ENCODE measurements around the gene MDN1. TPM values are rescaled to one million over a fixed set of nuclear protein-coding genes. Genes with fewer than 3 reads are reported as not detected.

Gene MDN1
- total RNA-seq, 1 experiment from 2014 or later = 117 TPM

DNA sequence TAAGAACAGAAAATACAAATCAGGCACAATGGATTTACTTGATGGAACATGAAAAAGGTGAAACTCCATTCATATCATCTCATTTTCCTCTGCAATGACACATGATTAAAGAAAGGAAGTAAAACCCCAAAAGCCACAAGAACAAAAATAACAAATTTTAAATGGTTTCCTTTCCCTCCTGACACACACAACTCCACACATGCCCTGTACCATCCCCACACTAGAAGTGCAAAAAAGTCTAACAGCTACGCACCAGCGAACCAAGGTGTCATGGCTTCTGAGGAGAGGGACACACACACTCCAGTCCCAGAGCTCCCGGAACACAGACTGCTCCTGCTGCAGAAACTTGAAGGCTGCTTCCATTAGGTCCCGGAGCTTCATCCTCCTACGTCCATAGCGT, 25.3 kb downstream of the MDN1 start:
- H3K9ac ChIP-seq (ENCODE audit: extremely low read depth, insufficient read length, low read length) = no peak overlapping the region
- no peak overlapping the region for H2BK15ac ChIP-seq (ENCODE audit: low read depth, low read length)
- no peak overlapping the region for H2BK20ac ChIP-seq (ENCODE audit: low read depth, low read length, poor library complexity, severe bottlenecking)
- H3K23me2 ChIP-seq (ENCODE audit: insufficient read length, low read depth, low read length, poor library complexity, severe bottlenecking) = no peaks in the 10 kb centered on the region
- no peak overlapping the region for H2BK12ac ChIP-seq (ENCODE audit: insufficient read length, low read depth, low read length)
- no peak overlapping the region for H3K27ac ChIP-seq (ENCODE audit: insufficient read length, low read depth, low read length)
- H2BK120ac ChIP-seq (ENCODE audit: low read depth, low read length, poor library complexity, severe bottlenecking) = no peak overlapping the region
- no peak overlapping the region for H3K14ac ChIP-seq (ENCODE audit: insufficient read depth, low read length)
- Mint-ChIP-seq H3K27me3 (ENCODE audit: low read depth) (no peaks in the 10 kb centered on the region), H3K4me3 (no peak overlapping the region; a peak in 1 of 5 replicates), H3K36me3 (ENCODE audit: insufficient read depth in 1 of 3, low read depth in 3 of 3) (peaks cover 51 to 72% (median 58%) of the 10 kb centered on the region in 3 experiments), H3K4me1 (peaks cover 4 to 19% of the 10 kb centered on the region in 2 experiments), H3K27ac (peak overlapping the region; percentile 17 to 80 (median 67); a peak in 4 of 7 replicates), H3K9me3 (no peaks in the 10 kb centered on the region)
- no peak overlapping the region for H4K5ac ChIP-seq (ENCODE audit: insufficient read length, low read depth, low read length)
- H3T11ph ChIP-seq (ENCODE audit: low read length) = no peak overlapping the region
- no peaks in the 10 kb centered on the region for H4K20me1 ChIP-seq (ENCODE audit: control insufficient read depth, insufficient read depth, insufficient read length)
- WGBS (ENCODE audit: extremely low coverage, insufficient read length, low lambda C conversion rate) = no CpG with 5 or more reads among the region's 6 CpGs
- H3K18ac ChIP-seq (ENCODE audit: insufficient read length, low read depth, low read length) = no peak overlapping the region
- H3K79me2 ChIP-seq (ENCODE audit: insufficient read depth, low read length) = peaks cover 7% of the 10 kb centered on the region; the same call in 1 of the 2 replicates
- no peak overlapping the region for H3K23ac ChIP-seq (ENCODE audit: insufficient read length, low read depth, low read length)
- no peak overlapping the region for H2AFZ ChIP-seq (ENCODE audit: low read length)
- no peak overlapping the region for H3K56ac ChIP-seq (ENCODE audit: insufficient read length, low read depth, low read length)
- H3K4ac ChIP-seq (ENCODE audit: low read depth, low read length) = no peak overlapping the region
- no peak for DNase-seq
- no peak overlapping the region for H4K8ac ChIP-seq (replicated peaks; ENCODE audit: insufficient read length, low read depth, low read length)
- TF ChIP-seq, protein P1, sequence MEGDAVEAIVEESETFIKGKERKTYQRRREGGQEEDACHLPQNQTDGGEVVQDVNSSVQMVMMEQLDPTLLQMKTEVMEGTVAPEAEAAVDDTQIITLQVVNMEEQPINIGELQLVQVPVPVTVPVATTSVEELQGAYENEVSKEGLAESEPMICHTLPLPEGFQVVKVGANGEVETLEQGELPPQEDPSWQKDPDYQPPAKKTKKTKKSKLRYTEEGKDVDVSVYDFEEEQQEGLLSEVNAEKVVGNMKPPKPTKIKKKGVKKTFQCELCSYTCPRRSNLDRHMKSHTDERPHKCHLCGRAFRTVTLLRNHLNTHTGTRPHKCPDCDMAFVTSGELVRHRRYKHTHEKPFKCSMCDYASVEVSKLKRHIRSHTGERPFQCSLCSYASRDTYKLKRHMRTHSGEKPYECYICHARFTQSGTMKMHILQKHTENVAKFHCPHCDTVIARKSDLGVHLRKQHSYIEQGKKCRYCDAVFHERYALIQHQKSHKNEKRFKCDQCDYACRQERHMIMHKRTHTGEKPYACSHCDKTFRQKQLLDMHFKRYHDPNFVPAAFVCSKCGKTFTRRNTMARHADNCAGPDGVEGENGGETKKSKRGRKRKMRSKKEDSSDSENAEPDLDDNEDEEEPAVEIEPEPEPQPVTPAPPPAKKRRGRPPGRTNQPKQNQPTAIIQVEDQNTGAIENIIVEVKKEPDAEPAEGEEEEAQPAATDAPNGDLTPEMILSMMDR (conservative IDR thresholded peaks at IDR 0.05) = no peak
- H2BK5ac ChIP-seq (ENCODE audit: insufficient read length, low read length) = no peak overlapping the region
- no peak overlapping the region for H2AK5ac ChIP-seq (ENCODE audit: insufficient read length, low read length)
- no peaks in the 10 kb centered on the region for H3K79me1 ChIP-seq (ENCODE audit: insufficient read depth, low read depth, low read length, poor library complexity, severe bottlenecking)
- no peaks in the 10 kb centered on the region; the same call in 1 of the 2 replicates for H3K4me1 ChIP-seq (ENCODE audit: insufficient read depth, low read length)
- H3K27me3 ChIP-seq (ENCODE audit: insufficient read depth, low read length) = no peaks in the 10 kb centered on the region
- H4K91ac ChIP-seq (ENCODE audit: insufficient read length, low read depth, low read length) = no peak overlapping the region
- no peaks in the 10 kb centered on the region for H3K9me3 ChIP-seq (ENCODE audit: control insufficient read depth, low read depth, low read length)
- H3K4me2 ChIP-seq (ENCODE audit: insufficient read depth, insufficient read length, low read length) = no peak overlapping the region
